HG02938 (cell line): Measurements from ENCODE around the gene TTN.

Experiments used
- ATAC-seq: cut with Tn5 transposase; IDR thresholded peaks from one replicate; pipeline ENCODE4 v1.9.1; 2021; ENCODE audit warnings: mild to moderate bottlenecking, moderate library complexity; ENCODE audit not compliant: unreplicated experiment

TTN gene

DNA sequence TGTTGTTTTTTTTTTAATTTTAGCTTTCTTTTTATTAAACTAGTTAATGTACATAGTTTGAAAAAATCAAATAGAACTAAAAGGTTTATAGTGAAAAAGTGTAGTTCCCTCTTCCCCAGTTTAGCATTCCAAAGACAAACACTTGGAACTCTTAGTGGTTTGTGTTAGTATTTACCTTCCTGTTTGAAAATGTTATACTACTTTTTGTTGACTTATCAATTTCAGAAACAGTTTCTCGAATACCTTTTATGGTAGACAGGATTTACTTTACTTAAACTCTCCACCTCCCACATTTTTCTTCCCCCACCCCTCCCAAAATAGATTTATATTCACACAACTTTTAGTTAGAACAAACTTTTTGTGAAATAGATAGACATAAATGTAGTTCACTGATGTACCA lies 300.3 kb downstream of the TTN start:
- ATAC-seq: no peak

DNA sequence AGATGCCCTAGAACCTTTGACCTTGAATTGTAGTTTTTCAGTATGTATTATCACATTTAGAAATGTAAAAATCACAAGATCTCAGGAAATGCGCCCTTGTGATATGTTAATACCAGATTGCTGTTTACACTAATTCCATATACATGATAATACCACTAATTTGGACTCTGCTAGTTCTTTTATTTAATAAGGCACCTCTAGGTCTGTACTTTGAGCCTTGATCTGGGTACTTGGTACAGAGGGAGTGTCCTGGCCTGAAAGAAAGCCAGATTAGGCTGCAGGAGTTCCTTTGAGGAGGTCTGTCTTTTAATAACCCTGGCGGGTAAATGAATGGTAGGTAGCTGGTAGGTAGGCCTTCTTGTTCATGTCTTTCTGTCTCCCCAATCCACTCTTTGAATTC lies 300.7 kb downstream of the TTN start:
- ATAC-seq: no peak

DNA sequence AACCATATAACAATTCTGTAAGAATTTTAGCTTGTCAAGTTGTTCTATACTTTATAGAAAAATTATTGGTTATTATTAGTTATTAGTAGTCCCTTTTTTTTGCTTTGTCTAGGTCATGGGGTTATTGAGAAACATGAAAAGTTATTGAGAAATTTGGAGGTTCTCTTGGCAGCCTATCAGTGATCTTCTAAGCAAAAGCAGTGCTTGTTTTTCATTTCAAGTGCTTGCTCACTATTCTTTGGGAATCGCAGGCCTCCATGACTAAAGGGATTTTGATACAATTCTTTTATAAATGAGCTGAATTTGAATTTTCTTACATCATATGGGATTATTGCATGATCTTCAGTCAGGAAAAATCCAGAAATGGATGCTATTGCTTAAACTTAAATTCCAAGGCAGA lies 301.1 kb downstream of the TTN start:
- ATAC-seq: no peak

DNA sequence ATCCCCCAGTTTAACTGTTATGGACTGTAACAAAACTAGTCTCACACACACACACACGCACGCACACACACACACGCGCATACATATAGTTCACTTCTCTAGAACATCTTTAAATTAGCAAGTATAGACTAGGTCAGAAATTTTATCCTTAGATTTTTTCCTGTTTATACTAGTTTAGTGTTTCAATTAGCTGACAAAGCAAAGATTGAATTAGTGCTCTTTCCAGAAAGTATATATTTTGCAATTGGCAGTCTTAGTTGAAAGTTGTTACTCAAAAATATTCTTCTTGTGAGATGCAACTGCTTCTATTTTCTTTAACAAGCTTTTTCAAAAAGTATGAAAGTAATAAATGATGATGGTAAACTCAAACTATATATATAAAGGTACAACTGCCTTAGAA lies 304.5 kb downstream of the TTN start:
- ATAC-seq: no peak

DNA sequence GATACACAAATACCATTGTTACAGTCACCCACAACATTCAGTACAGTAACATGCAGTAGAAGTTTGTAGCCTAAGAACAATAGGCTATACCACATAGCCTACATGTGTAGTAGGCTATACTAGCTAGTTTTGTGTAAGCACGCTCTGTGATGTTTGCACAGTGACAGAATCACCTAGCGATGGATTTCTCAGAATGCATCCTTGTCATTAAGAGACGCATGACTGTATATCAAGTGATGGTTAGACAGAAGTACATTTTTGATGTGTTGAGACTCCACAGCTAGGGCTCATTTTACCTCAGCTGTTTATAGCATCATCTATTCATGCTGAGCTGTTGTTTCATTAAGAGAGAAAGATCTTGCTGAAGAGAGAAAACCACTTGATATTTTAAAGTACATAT lies 307.6 kb downstream of the TTN start:
- no peak for ATAC-seq

DNA sequence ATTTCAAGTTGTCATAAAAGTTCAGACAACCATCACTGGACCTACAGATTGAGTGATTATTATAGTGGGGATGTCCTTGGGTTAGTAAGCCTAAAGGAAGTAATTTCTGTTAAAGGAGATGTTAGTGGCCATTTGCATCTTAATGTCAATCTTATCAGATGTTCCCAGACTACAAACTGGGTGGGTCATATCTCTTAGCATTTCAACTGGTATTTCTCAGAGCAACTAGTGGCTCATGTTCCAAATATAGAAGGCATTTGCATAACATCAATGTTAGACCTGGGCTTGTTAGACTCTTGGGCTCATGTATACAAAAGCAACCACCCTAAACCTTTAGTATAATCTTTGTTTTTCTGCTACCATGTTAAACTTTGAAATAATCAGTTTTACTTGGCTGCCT lies 309.1 kb downstream of the TTN start:
- ATAC-seq: no peak

DNA sequence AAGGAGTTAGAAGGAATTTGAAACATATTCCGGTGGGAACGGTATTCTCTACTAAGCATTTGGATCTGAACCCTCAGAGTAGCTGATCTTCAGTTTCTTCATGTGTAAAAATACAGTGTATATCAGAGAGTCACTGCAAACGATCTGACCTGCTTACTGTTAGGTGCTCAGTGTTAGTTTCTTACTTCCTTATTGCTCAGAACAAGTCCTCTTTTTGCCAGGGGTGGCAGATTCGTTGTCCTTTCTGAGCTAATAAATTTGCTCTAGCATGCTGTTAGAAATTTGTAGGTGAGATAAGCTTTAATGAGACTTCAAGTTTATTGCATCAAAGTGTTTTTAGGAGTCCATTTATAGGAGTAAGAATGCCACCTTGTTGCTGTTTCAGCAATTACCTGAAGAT lies 311.2 kb downstream of the TTN start:
- ATAC-seq: no peak

DNA sequence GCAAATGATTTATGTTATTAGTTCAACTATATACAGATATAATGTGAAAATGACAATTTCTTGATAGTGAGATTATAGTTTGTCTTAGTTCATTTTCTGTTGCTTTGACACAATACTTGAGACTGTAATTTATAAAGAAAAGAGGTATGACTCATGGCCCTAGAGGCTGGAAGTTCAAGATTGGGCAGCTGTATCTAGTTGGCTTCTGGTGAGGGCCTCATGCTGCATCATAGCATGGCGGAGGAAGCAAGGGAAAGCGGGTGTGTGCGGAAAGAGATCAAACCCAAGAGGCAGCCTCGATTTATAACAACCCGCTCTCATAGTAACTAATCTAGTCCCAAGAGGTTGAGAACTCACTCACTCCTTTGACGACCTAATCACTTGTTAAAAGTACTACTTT lies 315.6 kb downstream of the TTN start:
- ATAC-seq: no peak

DNA sequence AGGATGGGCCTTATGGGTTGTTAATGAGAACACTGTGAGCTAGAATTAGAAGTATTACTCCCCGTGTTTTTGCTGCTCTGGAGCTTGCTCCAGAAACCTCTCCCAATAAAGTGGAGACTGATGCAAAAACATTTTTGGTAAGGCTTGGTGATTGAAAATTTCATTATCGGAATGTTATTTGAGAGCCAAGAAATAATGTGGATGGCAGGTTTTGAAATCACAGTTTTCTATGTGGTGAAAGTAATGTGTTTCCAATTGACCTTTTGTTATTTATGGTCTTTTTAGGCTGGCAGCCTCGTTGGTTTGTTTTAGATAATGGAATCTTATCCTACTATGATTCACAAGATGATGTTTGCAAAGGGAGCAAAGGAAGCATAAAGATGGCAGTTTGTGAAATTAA lies 321.9 kb downstream of the TTN start:
- ATAC-seq: no peak

DNA sequence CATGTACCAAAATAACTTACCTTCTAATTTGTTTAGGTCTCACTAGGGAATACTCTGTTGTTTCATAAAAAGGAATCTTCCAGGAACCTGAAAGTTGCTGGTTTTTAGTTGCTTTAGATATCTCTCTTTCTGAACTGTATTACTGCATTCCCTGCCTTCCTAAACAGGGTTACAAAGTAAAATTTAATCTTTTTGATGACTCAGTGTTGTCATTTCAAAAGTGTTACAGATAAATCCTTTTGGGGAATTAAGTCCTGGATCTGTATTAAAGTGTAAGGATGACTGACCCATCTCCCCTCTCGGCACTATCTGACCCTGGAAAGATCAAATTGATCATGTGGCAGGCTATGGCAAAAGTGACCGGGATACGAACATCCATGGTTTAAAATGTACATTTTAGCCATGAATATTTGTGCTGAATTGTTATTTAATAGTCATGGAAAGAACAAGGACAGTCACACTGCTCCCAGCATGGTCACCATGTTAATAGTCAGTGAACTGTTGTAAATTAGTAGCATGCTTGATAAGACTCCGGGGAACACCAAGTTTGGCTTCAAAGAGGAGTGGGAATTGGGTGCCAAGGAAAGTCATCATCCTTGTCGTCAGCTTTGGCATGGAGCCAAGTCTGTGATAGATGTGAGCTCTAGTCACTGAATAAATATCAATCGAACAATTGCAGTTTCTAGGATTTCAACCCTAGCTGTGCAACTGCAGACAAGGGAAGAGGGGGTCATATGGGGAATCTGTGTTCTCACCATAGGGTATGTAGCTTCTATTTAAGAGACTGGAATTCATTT lies 322.8 kb downstream of the TTN start:
- no peak for ATAC-seq

DNA sequence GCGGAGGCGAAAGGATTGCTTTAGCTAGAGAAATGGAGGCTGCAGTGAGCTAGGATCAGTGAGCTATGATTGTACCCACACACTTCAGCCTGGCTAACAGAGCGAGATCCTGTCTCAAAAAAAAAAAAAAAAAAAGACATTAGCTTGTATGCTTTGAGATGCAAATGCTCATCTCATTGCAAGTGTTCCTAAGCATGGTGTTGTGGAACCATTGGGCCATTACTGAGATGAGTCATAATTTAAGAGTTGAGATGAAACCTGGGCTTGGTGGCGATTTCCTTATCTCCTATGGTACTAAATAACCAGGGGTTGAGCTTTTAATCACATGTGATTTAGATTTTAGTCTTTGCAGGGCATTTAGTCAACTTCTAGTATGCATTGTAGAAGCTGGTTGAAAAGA lies 324.8 kb downstream of the TTN start:
- peak; percentile 41 for ATAC-seq

DNA sequence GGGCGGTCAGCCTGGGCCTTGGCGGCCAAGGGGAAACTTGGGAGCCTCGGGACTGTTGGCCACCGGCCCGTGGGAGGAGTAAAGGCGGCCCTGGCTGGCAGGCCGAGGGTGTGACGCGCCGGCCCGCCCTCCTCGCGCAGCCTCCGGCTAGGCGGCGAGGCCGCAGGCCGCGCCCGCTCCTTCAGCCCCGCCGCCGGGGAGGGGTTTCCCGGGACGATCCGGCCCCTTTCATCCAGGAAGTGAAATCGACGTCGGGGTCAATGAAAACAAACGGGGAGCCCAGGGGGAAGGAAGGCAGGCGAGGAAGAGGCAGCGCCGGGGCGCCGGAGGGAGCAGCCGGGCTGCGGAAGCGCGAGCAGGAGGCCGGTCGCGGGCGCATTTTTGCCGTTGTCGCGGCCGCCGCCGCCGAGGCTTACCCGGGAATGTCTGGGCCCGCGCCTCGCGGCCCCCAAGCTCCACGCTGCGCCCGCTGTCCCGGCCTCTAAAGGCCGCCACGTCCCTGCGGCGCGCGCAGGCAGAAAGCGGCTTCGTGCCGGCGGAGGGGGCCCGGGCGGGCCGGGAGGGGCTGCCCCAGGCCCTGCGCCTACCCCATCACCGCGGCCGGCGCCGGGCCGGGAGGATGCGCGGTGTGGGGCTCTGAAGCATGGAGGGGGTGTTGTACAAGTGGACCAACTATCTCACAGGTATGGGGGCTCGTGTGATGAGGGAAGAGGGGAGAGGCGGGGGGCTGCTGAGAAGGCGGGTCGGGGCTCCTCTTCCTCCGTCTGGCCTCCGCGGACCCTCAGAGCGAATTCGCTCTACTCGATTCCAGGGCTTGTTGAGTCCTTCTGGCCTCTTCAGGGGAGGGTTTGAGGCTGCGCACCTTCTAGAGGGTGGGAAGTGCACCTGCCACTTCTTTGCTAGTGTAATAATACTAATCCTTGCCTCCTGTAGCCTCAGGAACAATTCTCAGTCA lies 326.7 kb downstream of the TTN start, which contains the start of gene PLEKHA3:
PLEKHA3 (plus strand) TSS at position 231 of the 955 bp plus-strand sequence; CDS start at position 644, 413 bp downstream.
- ATAC-seq: peak; percentile 45

DNA sequence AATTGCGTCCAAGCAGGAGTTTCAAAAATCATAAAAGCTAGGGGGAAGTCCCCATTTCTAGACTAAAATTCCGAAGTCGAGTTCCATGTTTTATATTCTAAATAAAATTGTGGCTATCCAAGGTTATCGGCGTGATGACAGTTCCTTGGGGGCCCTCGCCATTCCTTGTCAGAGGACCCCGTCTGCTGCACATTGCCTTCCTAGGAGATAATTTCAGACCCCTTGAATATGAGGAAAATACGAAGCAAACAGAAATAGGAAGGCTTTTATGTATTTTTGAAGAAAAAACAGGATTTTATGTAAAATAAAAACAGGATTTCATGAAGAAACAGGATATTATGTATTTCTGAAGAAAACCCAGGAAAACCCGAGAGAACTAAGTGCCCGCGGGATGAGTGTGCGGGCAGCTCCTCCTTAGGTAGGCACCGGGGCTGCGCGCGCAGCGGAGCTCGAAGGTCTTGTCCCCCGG lies 327.4 kb downstream of the TTN start:
- ATAC-seq: no peak

DNA sequence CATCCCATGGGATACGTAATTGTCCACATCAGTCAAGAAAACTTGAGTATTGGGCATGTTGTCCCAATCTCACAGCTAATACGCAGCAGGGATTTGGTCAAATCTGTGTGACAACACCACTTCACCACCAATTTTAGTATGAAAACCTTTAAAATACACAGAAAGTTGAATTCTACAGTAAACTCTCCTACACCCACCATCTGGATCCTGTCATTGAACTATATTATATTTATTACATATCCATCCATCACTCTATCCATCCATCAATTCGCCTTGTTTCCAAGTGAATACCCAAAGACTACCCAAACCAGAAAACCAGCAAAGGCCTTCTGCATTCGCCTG lies 328.0 kb downstream of the TTN start:
- no peak for ATAC-seq

DNA sequence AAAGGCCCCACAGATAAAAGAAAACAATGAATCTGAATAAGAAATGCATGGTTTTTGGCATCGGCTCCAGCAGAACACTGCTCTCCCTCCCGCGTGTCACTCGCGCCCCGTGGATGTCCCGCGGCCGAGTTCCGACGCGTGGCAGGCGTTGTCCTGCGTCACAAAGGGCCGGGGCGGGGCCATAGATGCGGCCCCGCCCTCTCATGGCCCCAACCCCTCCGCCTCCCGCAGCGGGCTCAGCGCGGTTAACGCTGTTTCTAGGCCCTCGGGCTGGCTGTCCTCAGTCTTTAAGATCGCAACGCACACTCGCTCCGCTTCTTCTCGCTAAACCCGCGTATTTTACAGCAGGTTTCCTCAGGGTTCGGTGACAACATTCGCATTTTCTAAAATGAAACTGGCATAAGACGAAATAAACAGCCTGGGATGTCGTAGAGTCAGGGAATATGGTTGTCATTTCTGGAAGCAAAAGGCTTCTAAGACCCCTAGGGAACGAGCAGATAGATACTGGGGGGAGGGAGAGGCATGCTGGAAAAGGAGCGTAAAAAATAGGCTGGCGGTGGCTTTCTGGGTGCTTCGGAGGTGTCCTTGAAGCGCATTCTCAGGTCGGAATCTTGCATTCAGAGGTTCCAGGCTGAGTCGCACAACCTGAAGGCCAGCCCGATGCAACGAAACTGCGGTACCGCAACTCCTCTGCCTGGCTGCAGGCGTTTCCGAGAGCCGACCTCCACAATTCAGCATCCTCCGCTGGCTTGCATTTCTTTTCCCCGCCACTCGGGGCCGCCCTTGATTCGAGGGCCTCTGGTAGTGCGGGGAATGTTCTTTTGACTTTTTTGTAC lies 328.6 kb downstream of the TTN start, which contains the start of gene FKBP7:
FKBP7 (minus strand) TSS at position 162 of the 836 bp plus-strand sequence; CDS start at position 61, 101 bp downstream.
- peak; percentile 47 for ATAC-seq

DNA sequence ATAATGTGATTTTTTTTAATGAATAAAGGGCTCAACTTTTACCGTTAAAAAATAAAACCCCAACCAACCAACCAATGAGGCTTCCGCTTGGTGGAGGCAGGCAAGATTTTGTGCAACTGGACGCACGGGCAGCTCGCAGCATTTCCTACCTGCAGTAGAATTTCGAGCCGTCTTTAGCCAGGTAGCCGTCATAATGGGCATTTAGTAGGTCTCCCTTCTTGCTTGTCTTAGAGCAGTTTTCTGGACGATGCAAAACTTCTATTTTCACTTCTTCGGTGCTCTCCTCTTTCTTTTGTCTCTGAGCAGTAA lies 329.1 kb downstream of the TTN start:
- ATAC-seq: peak; percentile 5

DNA sequence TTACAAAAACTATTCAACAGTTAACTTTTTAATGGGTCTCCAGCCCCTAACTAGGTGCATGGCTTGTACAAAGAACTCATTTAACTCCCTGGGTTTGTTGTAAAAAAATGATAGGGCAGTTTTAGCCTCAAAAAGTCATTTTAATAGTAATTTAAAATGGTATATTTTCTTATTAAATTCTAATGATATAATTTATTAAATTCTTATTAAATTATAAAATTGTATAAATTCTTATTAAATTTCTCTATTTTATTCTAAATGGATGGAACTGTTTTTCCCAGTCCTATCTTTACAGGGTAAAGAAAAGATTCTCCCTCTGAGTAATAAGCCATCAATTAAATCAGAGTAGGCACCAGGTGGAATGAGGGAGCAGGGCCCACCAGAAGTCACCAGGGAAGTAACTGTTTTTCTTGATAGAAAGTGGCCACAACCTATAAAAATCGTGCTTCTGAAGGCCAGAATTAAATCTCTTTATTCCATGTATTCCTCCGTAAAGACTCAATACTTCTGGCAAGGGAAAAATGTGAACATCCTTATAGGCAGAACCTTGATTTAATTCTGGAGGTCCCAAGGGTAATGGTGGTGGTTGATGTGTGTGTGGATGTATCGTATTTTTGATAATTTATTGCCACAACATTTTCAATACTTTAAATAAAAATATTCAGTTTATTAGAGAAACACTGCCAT lies 329.6 kb downstream of the TTN start:
- ATAC-seq: no peak

DNA sequence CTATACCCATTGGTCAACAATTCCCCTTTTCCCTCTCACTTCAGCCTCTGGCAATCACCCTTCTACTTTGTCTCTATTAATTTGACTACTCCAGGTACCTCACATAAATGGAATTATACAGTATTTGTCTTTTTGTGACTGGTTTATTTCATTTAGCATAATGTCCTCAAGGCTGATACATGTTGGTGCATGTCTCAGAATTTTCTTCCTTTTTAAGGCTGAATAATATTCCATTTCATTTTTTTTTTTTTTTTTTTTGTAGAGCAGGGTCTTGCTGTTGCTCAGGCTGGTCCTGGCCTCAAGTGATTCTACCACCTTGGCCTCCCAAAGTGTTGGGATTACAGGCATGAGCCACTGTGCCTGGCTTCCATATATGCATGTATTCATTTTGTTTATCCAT lies 330.7 kb downstream of the TTN start:
- no peak for ATAC-seq
